GM12864 (cell line): ENCODE data around the gene SLC13A2.

Experiments
- DNase-seq: peaks from one replicate; pipeline ENCODE4 v3.0.0-alpha.2; 2011; ENCODE audit warnings: low read depth
- H3K4me3 ChIP-seq: 2 replicates; pipeline ENCODE4 v1.5.1; 2011; ENCODE audit warnings: mild to moderate bottlenecking, low read depth, low read length, control low read depth
- CTCF ChIP-seq: IDR thresholded peaks from 2 replicates; pipeline ENCODE4 v1.5.1; 2011; ENCODE audit warnings: low read depth, mild to moderate bottlenecking, moderate library complexity, low read length, control low read depth, inconsistent platforms; ENCODE audit errors: missing control alignments

SLC13A2 gene

GRCh38 chr17:28477928-28478327 is 4.5 kb downstream of the SLC13A2 start:
- no peak overlapping the region for H3K4me3 ChIP-seq
- no peak for DNase-seq
- TF ChIP-seq CTCF, result no peak

GRCh38 chr17:28478712-28479615 is 5.5 kb downstream of the SLC13A2 start:
- TF ChIP-seq CTCF, result no peak
- H3K4me3 ChIP-seq, result no peak overlapping the region
- no peak for DNase-seq

- DNase-seq, result no peak
- TF ChIP-seq CTCF, result no peak
- H3K4me3 ChIP-seq, result no peak overlapping the region
Observed at GRCh38 chr17:28480278-28480677, 6.8 kb downstream of the SLC13A2 start.

- H3K4me3 ChIP-seq, result no peak overlapping the region
- TF ChIP-seq CTCF, result no peak
- DNase-seq, result no peak
Observed at GRCh38 chr17:28480799-28481571, 7.5 kb downstream of the SLC13A2 start.

- DNase-seq, result no peak
- no peak overlapping the region for H3K4me3 ChIP-seq
- no peak for TF ChIP-seq CTCF
Observed at GRCh38 chr17:28482551-28483199, 9.2 kb downstream of the SLC13A2 start.

- no peak for TF ChIP-seq CTCF
- no peak overlapping the region for H3K4me3 ChIP-seq
- DNase-seq, result peak; percentile 85
Observed at GRCh38 chr17:28484296-28484695, 10.9 kb downstream of the SLC13A2 start.
